ENCODE results near the gene FAN1. TPM values are rescaled to one million over a fixed set of nuclear protein-coding genes. Genes with fewer than 3 reads are reported as not detected.

Gene FAN1
- total and polyA plus RNA-seq, 9 of the 15 experiments (the other 6 are each of a cell fraction or from before 2014, with no cell fraction given): 1.5 to 16.8 (median 12.0) TPM

DNA sequence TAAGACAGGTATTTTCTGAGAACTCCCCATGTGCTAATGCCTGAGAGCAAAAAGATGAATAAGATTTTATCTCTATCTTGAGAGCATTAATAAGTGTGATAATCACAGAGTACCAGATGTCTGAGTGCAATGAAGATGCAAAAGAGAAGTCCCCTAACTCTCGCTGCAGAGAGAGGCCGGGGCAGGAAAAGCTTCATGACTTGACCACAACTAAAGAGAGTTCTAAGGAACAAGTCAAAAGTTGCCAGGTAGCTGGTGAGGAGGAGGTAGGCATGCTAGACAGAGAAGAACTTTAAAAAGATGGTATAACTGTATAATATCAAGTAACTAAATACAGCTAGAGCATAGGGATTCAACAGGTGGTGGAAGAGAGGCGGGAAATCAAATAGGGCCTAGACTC is 58.9 kb downstream of the FAN1 start:
- Histone ChIP-seq H3K4me3 (no peak overlapping the region), H3K4me1 (replicated peaks in 1 of 2; ENCODE audit: control insufficient read depth in 2 of 2, insufficient read depth in 2 of 2, low read length in 2 of 2) (no peaks in the 10 kb centered on the region), H3K9me1 (ENCODE audit: control insufficient read depth, insufficient read depth, low read length) (no peaks in the 10 kb centered on the region), H3K27ac (ENCODE audit: extremely low read depth, low read depth, low read length) (no peak overlapping the region), H4K20me1 (replicated peaks; ENCODE audit: control insufficient read depth, insufficient read depth, low read length) (no peaks in the 10 kb centered on the region), H3K9ac (ENCODE audit: insufficient read depth in 1 of 2, low read depth in 2 of 2, low read length in 2 of 2) (no peak overlapping the region), H3K36me3 (ENCODE audit: control insufficient read depth, insufficient read depth, low read length) (peaks cover 14% of the 10 kb centered on the region), H3K4me2 (ENCODE audit: insufficient read depth, low read length) (no peak overlapping the region), H3K27me3 (ENCODE audit: control insufficient read depth in 2 of 2, insufficient read depth in 2 of 2, low read length in 2 of 2) (no peaks in the 10 kb centered on the region), H2AFZ (ENCODE audit: low read depth, low read length) (no peak overlapping the region), H3K79me2 (ENCODE audit: control insufficient read depth, insufficient read depth, low read length) (no peaks in the 10 kb centered on the region), H3K9me3 (replicated peaks; ENCODE audit: control insufficient read depth, insufficient read depth, low read depth, low read length) (no peaks in the 10 kb centered on the region)
- POLR2A ChIA-PET: interaction anchor here (1.9 kb wide), 1 partner anchor 11 kb away, joined by 5 read pairs; no protein-coding TSS in a partner anchor
- FAIRE-seq (no peak), DNase-seq (ENCODE audit: extremely low read depth in 1 of 4, low spot score in 3 of 4) (no peak), ATAC-seq (no peak)
- no peak for TF ChIP-seq RBM34 (IDR thresholded peaks at IDR 0.05; ENCODE audit: borderline replicate concordance, insufficient read depth, low read length)
- no peak for TF ChIP-seq ARID2 (IDR thresholded peaks at IDR 0.05)
- no peak for TF ChIP-seq MEIS2 (IDR thresholded peaks at IDR 0.05; ENCODE audit: partially characterized antibody)
- no peak for TF ChIP-seq ZBTB8A (IDR thresholded peaks at IDR 0.05; ENCODE audit: partially characterized antibody)
- TF ChIP-seq, protein P1, sequence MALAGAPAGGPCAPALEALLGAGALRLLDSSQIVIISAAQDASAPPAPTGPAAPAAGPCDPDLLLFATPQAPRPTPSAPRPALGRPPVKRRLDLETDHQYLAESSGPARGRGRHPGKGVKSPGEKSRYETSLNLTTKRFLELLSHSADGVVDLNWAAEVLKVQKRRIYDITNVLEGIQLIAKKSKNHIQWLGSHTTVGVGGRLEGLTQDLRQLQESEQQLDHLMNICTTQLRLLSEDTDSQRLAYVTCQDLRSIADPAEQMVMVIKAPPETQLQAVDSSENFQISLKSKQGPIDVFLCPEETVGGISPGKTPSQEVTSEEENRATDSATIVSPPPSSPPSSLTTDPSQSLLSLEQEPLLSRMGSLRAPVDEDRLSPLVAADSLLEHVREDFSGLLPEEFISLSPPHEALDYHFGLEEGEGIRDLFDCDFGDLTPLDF (CRISPR knock-in tag; IDR thresholded peaks at IDR 0.05): no peak
- no peak for TF ChIP-seq ZBTB17 (CRISPR knock-in tag; IDR thresholded peaks at IDR 0.05)
- TF ChIP-seq IRF2 (CRISPR knock-in tag; IDR thresholded peaks at IDR 0.05): no peak
- TF ChIP-seq, protein P2, sequence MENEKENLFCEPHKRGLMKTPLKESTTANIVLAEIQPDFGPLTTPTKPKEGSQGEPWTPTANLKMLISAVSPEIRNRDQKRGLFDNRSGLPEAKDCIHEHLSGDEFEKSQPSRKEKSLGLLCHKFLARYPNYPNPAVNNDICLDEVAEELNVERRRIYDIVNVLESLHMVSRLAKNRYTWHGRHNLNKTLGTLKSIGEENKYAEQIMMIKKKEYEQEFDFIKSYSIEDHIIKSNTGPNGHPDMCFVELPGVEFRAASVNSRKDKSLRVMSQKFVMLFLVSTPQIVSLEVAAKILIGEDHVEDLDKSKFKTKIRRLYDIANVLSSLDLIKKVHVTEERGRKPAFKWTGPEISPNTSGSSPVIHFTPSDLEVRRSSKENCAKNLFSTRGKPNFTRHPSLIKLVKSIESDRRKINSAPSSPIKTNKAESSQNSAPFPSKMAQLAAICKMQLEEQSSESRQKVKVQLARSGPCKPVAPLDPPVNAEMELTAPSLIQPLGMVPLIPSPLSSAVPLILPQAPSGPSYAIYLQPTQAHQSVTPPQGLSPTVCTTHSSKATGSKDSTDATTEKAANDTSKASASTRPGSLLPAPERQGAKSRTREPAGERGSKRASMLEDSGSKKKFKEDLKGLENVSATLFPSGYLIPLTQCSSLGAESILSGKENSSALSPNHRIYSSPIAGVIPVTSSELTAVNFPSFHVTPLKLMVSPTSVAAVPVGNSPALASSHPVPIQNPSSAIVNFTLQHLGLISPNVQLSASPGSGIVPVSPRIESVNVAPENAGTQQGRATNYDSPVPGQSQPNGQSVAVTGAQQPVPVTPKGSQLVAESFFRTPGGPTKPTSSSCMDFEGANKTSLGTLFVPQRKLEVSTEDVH (IDR thresholded peaks at IDR 0.05; ENCODE audit: low read depth, partially characterized antibody): no peak
- no peak for TF ChIP-seq MCM5 (IDR thresholded peaks at IDR 0.05; ENCODE audit: low read depth)
- no peak for TF ChIP-seq NELFE (IDR thresholded peaks at IDR 0.05; ENCODE audit: insufficient read depth, insufficient read length)
- no peak for TF ChIP-seq GATAD2B (IDR thresholded peaks at IDR 0.05; ENCODE audit: borderline replicate concordance)
- no peak for TF ChIP-seq ZNF239 (CRISPR knock-in tag; IDR thresholded peaks at IDR 0.05)
- TF ChIP-seq ZSCAN32 (CRISPR knock-in tag; IDR thresholded peaks at IDR 0.05): no peak
- BruUV-seq (replicated peaks): no TSS peak
- in situ Hi-C loops (cut with MboI) (no loop called here), intact Hi-C loops (cut with micrococcal nuclease) (no loop called here)
- 94% methylated on average over 3 of the region's 3 CpGs for WGBS (ENCODE audit: insufficient coverage, low coverage, missing lambda C conversion rate)
- CTCF ChIA-PET (ENCODE audit: low intra/inter-chr PET ratio): no interaction called here
